Adrenal gland (tissue), 12 donors: ENCODE results near the gene XCL2. TPM values are rescaled to one million over a fixed set of nuclear protein-coding genes. Genes with fewer than 3 reads are reported as not detected.
"Not testable (repeated sequence)": the region's sequence is repeated elsewhere in the genome, so short reads cannot be mapped to it uniquely, and the experiment has no call there.

Experiments used
- DNase-seq, 7 donors: peaks; one replicate each; pipeline ENCODE4 v3.0.0-alpha.2; 2019 to 2020
- H3K27ac ChIP-seq, 5 donors: fragments of 200-600 bp; sonication (generic) in 4 of 5; 1 replicate in 3 of 5; 2 replicates in 2 of 5; pipeline versions ENCODE4 v1.5.1 to v1.8.0; 2016 to 2020; ENCODE audit warnings: mild to moderate bottlenecking in 1 of 5
- H3K27me3 ChIP-seq: fragments of 200-600 bp; 2 replicates; pipeline ENCODE4 v1.8.0; 2021
- H3K36me3 ChIP-seq, 2 donors: fragments of 200-600 bp; replicated peaks in 1 of 2; 1 replicate in 1 of 2; 2 replicates in 1 of 2; pipeline versions ENCODE4 v1.5.1 to v1.8.0; 2018 to 2022
- H3K4me1 ChIP-seq, 2 donors: fragments of 200-600 bp; replicated peaks in 1 of 2; 1 replicate in 1 of 2; 2 replicates in 1 of 2; pipeline versions ENCODE4 v1.5.1 to v1.8.0; 2018 to 2021
- H3K4me3 ChIP-seq, 4 donors: fragments of 200-600 bp; sonication (generic) in 3 of 4; one replicate each; pipeline ENCODE4 v1.5.1; 2016 to 2018
- H3K9me3 ChIP-seq, 3 donors: fragments of 200-600 bp; sonication (generic) in 1 of 3; replicated peaks in 1 of 3; 1 replicate in 2 of 3; 2 replicates in 1 of 3; pipeline versions ENCODE4 v1.5.1 to v1.8.0; 2016 to 2021
- POLR2A ChIP-seq, 2 donors: fragments of 450-650 bp; IDR thresholded peaks; one replicate each; pipeline ENCODE4 v1.6.1; 2017; ENCODE audit warnings: antibody characterized with exemption in 2 of 2, mild to moderate bottlenecking in 2 of 2, moderate library complexity in 1 of 2
- WGBS, 4 donors: extraction: QIAGEN DNeasy Blood & Tissue Kit in 2 of 4; methylation state at CpG; one replicate each; pipeline versions ENCODE4 v1.1.5 to v1.1.7; 2013 to 2017; 5-methylcytosine and 5-hydroxymethylcytosine counted together
- intact Hi-C, 2 donors: fragments of 100-400 bp; cut with DNase I; formaldehyde crosslinking; loops; one replicate each; pipeline versions ENCODE4 v1.14.1 to v1.15.0; 2022 to 2023
- polyA plus RNA-seq, 3 donors: library from polyadenylated mRNA; stranded (reverse); fragments of 200-250 nt in 2 of 3; fragments of 350-450 nt in 1 of 3; fragmentation: Illumina TruSeq in 1 of 3; extraction: RNeasy Lipid Tissue Mini Kit (QIAGEN cat#74804) in 1 of 3; gene quantifications; one replicate each; pipeline ENCODE4 v1.2.3, GENCODE V29; 2013 to 2014
- total RNA-seq, 9 donors: library from RNA; depleted of rRNA in 4 of 9; stranded (reverse); fragments of >200 nt in 4 of 9; fragments of 120-200 nt in 1 of 9; fragmentation: NEBNext Ultra II Directional in 1 of 9; extraction: Animal tissue kit (Norgen Biotek cat#: 25700) in 1 of 9; gene quantifications; one replicate each; pipeline versions ENCODE4 v1.1.0 to v1.2.4, GENCODE V29; 2013 to 2023
- TF ChIP-seq, protein P1 (sequence below), 6 experiments: fragments of 450-650 bp in 4 of 6; fragments of 200-600 bp in 2 of 6; sonication (generic) in 1 of 6; IDR thresholded peaks; 1 replicate in 5 of 6; 2 replicates in 1 of 6; pipeline versions ENCODE4 v1.5.1 to v1.8.0; 2016 to 2021; ENCODE audit warnings: antibody characterized with exemption in 6 of 6, mild to moderate bottlenecking in 2 of 6, moderate library complexity in 1 of 6
- donor health status: healthy with polysubstance abuse.
- donor health status: Bipolar disorder and iron deficiency.
- donor health status: DM: yes; HTN: yes; CAD: no.
- donor health status: DM: no; HTN: no; CAD: no.
- donor health status: DM: no; HTN: no; CAD: no.
- donor health status: DM: yes; HTN: yes; CAD: no.

The XCL2 gene
- total and polyA plus RNA-seq, 12 donors: 0.33 to 1.5 (median 0.33) TPM; not detected in 9

GRCh38 chr1:168552961-168553360 lies 9.2 kb upstream of the XCL2 start:
- no peak overlapping the region for H3K4me3 ChIP-seq
- TF ChIP-seq, protein P1, sequence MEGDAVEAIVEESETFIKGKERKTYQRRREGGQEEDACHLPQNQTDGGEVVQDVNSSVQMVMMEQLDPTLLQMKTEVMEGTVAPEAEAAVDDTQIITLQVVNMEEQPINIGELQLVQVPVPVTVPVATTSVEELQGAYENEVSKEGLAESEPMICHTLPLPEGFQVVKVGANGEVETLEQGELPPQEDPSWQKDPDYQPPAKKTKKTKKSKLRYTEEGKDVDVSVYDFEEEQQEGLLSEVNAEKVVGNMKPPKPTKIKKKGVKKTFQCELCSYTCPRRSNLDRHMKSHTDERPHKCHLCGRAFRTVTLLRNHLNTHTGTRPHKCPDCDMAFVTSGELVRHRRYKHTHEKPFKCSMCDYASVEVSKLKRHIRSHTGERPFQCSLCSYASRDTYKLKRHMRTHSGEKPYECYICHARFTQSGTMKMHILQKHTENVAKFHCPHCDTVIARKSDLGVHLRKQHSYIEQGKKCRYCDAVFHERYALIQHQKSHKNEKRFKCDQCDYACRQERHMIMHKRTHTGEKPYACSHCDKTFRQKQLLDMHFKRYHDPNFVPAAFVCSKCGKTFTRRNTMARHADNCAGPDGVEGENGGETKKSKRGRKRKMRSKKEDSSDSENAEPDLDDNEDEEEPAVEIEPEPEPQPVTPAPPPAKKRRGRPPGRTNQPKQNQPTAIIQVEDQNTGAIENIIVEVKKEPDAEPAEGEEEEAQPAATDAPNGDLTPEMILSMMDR (IDR thresholded peaks at IDR 0.05): no peak
- no peak for TF ChIP-seq POLR2A (IDR thresholded peaks at IDR 0.05)
- H3K27me3 ChIP-seq: no peaks in the 10 kb centered on the region
- no peak for DNase-seq
- H3K9me3 ChIP-seq: no peaks in the 10 kb centered on the region
- H3K27ac ChIP-seq: no peak overlapping the region
- intact Hi-C loops: no loop called here
- WGBS, 4 donors: 82 to 89% (median 86%) methylated on average over 6 of the region's 6 CpGs
- H3K4me1 ChIP-seq: no peaks in the 10 kb centered on the region
- no peaks in the 10 kb centered on the region for H3K36me3 ChIP-seq

- no peaks in the 10 kb centered on the region for H3K4me1 ChIP-seq
- H3K36me3 ChIP-seq: no peaks in the 10 kb centered on the region
- DNase-seq: no peak
- H3K9me3 ChIP-seq: no peaks in the 10 kb centered on the region
- no peaks in the 10 kb centered on the region for H3K27me3 ChIP-seq
- 83 to 87% (median 86%) methylated on average over 4 of the region's 4 CpGs for WGBS, 4 donors
- H3K4me3 ChIP-seq: no peak overlapping the region
- intact Hi-C loops: no loop called here
- TF ChIP-seq, protein P1 (IDR thresholded peaks at IDR 0.05): no peak
- no peak for TF ChIP-seq POLR2A (IDR thresholded peaks at IDR 0.05)
- H3K27ac ChIP-seq: no peak overlapping the region
These were observed 7.9 kb upstream of the XCL2 start for GRCh38 chr1:168551688-168552087.

GRCh38 chr1:168550971-168551370 lies 7.2 kb upstream of the XCL2 start:
- H3K9me3 ChIP-seq: no peaks in the 10 kb centered on the region
- DNase-seq: no peak
- H3K27ac ChIP-seq: no peak overlapping the region
- H3K4me3 ChIP-seq: no peak overlapping the region
- 20 to 43% (median 39%) methylated on average over 1 of the region's 1 CpG for WGBS, 4 donors
- no peaks in the 10 kb centered on the region for H3K4me1 ChIP-seq
- intact Hi-C loops: no loop called here
- H3K27me3 ChIP-seq: no peaks in the 10 kb centered on the region
- TF ChIP-seq, protein P1 (IDR thresholded peaks at IDR 0.05): no peak
- TF ChIP-seq POLR2A (IDR thresholded peaks at IDR 0.05): no peak
- H3K36me3 ChIP-seq: no peaks in the 10 kb centered on the region

DNA sequence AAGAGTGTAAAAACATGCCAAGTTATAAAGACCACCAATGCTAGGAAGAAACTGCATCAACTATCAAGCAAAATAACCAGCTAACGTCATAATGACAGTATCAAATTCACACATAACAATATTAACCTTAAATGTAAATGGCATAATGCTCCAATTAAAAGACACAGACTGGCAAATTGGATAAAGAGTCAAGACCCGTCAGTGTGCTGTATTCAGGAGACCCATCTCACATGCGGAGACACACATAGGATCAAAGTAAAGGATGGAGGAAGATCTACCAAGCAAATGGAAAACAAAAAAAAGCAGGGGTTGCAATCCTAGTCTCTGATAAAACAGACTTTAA lies 2.7 kb upstream of the XCL2 start:
- intact Hi-C loops: not testable (repeated sequence)

DNA sequence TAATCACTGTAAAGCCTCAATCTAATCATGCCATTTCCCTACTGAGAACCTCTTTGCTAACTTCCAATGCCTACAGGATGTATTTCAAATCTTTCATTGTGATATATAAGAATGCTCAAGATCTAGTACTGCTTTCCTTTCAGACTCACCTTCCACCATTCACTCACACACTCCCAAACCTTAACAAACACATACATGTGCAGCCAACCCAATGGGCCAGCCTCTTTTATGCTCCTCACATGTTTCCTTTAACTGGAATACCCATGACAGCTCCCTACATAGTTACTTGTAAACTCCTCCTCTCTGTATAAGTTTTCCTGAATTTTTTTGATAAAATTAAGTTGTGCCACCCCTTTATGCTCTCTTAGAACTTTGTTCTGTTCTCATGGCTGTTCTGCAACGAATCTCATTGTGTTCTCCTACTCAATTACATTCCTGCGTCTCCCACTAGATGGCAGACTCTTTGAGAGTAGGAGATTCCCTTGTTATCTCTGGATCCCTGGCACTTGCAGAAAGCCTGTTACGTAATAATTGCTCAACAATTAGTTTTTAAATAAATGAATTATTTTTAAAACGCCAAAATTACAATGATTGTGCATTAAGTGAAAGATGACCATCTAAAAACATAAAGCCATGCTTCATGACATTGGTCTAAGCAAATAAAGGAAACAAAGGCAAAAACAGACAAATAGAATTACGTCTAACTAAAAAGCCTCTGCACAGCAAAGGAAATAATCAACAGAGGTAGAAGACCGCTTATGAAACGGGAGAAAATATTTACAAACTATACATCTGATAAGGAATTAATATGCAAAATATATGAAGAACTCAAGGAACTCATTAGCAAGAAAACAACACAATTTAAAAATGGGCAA lies 2.1 kb upstream of the XCL2 start:
- H3K9me3 ChIP-seq, H3K4me3 ChIP-seq, H3K4me1 ChIP-seq, H3K36me3 ChIP-seq, H3K27ac ChIP-seq, intact Hi-C loops, H3K27me3 ChIP-seq: not testable (repeated sequence)
- TF ChIP-seq, protein P1 (IDR thresholded peaks at IDR 0.05): peak in 5 of 6 experiments; percentile 18 to 73 (median 28)
- peak in 3 of 7 donors; percentile 20 to 51 (median 42) for DNase-seq
- 30 to 44% (median 31%) methylated on average over 7 of the region's 7 CpGs for WGBS, 4 donors

More for the DNA sequence above, 2.7 kb upstream of the XCL2 start:
- not testable (repeated sequence) for H3K4me3 ChIP-seq, DNase-seq, H3K27ac ChIP-seq, H3K9me3 ChIP-seq, H3K4me1 ChIP-seq, H3K27me3 ChIP-seq, H3K36me3 ChIP-seq
- 53 to 82% (median 73%) methylated on average over 3 of the region's 3 CpGs for WGBS, 4 donors

DNA sequence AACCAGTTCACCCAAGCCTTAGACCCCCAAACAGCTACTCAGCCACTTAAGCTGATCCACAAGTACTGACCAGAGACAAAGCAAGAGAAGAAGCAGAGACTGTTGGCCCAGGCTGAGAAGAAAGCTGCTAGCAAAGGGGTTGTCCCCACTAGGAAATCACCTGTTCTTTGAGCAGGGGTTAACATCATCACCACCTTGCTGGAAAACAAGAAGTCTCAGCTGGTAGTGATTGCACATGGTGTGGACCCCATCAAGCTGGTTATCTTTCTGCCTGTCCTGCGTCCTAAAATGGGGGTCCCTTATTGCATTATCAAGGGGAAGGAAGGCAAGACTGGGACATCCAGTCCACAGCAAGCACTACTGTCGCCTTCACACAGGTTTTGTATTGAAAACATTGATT lies 819 bp downstream of the XCL2 start:
- H3K9me3 ChIP-seq, H3K27me3 ChIP-seq, H3K27ac ChIP-seq, DNase-seq, H3K4me3 ChIP-seq, H3K4me1 ChIP-seq, intact Hi-C loops, H3K36me3 ChIP-seq: not testable (repeated sequence)
- 67 to 80% (median 74%) methylated on average over 2 of the region's 2 CpGs for WGBS, 4 donors

DNA sequence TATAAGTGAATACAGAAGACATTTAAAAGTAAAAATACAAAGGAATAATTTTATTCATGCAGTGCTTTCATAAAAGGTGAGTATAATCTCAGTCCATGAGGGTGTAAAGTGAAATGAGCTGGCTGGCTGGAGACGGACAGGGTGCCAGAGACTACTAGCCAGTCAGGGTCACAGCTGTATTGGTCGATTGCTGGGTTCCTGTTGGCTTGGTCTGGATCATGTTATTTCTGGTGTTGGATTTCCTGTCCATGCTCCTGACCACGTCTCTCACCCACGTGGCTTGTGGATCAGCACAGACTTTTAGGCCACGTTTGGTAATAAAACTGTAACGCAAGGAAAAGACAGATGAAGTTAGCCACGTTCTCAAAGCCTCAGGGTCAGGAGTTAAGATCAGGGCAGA lies 3.0 kb downstream of the XCL2 start:
- H3K27ac ChIP-seq, H3K36me3 ChIP-seq, H3K4me1 ChIP-seq, H3K27me3 ChIP-seq, DNase-seq, H3K9me3 ChIP-seq, H3K4me3 ChIP-seq, intact Hi-C loops: not testable (repeated sequence)
- WGBS, 4 donors: 49 to 65% (median 61%) methylated on average over 7 of the region's 7 CpGs
